C4-2B (cell line): ENCODE results near the gene DOCK3.
"Not testable (repeated sequence)": the region's sequence is repeated elsewhere in the genome, so short reads cannot be mapped to it uniquely, and the experiment has no call there.

ENCODE experiments used
- H3K27ac ChIP-seq: fragments of 450-650 bp; 2 replicates; pipeline ENCODE4 v1.5.1; 2017
- ZFX ChIP-seq: fragments of 450-650 bp; IDR thresholded peaks from 2 replicates; pipeline ENCODE4 v1.6.1; 2017
- TF ChIP-seq, protein P1 (sequence below): fragments of 450-650 bp; conservative IDR thresholded peaks from 2 replicates; pipeline ENCODE4 v1.5.1; 2017; ENCODE audit warnings: mild to moderate bottlenecking

Gene DOCK3

DNA sequence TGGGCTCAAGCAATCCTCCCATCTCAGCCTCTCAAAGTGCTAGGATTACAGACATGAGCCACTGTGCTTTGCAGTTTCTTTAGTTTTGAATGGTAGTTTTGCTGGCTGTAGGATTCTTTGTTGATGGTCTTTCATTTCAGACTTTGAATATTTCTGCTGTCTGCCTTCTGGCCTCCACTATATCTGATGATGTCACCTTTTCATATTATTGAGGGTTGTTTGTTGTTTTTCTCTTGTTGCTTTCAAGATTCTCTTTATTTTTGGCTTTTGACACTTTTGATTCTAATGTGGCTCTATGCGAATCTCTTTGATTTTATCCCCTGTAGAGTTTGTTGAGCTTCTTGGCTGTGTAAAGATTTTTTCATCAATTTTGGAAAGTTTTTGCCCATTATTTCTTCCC lies 631.4 kb downstream of the DOCK3 start:
- no peak overlapping the region for H3K27ac ChIP-seq
- TF ChIP-seq ZFX, result no peak
- TF ChIP-seq, protein P1, sequence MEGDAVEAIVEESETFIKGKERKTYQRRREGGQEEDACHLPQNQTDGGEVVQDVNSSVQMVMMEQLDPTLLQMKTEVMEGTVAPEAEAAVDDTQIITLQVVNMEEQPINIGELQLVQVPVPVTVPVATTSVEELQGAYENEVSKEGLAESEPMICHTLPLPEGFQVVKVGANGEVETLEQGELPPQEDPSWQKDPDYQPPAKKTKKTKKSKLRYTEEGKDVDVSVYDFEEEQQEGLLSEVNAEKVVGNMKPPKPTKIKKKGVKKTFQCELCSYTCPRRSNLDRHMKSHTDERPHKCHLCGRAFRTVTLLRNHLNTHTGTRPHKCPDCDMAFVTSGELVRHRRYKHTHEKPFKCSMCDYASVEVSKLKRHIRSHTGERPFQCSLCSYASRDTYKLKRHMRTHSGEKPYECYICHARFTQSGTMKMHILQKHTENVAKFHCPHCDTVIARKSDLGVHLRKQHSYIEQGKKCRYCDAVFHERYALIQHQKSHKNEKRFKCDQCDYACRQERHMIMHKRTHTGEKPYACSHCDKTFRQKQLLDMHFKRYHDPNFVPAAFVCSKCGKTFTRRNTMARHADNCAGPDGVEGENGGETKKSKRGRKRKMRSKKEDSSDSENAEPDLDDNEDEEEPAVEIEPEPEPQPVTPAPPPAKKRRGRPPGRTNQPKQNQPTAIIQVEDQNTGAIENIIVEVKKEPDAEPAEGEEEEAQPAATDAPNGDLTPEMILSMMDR, result no peak

DNA sequence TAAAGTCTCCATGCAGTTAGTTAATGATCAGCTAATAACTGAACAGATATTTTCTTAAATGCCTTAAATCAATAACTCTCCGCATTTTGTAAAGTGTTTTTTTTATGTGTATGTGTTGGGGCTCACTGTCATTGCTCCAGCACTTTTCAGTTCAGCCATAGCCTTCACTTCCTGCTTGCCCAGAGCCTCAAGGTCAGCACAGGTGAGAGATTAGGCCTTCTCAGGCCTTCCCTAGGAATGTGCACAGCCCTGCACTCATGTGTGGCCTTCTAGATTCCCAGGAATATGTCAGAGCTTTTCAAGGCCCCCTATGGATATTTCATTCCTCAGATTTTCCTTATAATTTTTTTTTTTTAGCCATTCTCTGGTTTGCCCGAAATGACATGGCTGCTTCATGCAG lies 632.7 kb downstream of the DOCK3 start:
- H3K27ac ChIP-seq, result no peak overlapping the region
- no peak for TF ChIP-seq ZFX
- TF ChIP-seq, protein P1, result no peak

DNA sequence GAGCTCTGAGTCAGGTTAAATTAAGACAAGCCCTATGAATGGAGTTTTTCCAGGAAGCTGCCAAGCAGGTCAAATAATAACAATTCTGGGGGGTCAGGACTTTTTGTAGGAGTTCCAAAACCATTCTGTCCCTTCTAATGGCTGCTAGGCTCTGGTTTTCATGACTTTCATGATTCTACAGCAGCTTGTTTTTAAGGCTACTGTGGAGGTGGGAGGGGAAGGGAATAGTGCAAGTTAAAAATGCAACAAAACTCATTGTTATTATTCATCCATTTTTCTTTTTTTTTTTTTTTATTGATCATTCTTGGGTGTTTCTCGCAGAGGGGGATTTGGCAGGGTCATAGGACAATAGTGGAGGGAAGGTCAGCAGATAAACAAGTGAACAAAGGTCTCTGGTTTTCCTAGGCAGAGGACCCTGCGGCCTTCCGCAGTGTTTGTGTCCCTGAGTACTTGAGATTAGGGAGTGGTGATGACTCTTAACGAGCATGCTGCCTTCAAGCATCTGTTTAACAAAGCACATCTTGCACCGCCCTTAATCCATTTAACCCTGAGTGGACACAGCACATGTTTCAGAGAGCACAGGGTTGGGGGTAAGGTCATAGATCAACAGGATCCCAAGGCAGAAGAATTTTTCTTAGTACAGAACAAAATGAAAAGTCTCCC lies 633.3 kb downstream of the DOCK3 start:
- not testable (repeated sequence) for H3K27ac ChIP-seq

DNA sequence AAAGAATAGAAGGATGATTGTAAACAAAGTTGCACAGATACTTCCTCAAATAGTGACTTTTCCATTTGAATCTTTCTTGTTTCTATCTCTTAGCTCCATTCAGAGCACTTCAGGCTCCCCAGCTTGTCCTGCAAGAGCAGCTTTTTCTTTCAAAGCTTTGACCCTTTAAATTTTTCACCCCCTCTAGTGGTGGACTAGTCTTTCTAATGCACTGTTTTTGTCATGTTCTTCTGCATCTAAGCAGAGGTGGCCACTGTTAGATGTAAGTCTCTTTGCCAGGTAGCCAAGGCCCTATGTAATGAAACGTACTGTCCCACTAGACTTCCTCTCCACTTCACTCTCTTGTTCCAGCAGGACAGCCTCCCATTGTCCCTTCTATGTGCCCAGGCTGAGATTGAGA lies 636.3 kb downstream of the DOCK3 start:
- TF ChIP-seq, protein P1, result peak; percentile 50
- TF ChIP-seq ZFX, result no peak
- H3K27ac ChIP-seq, result no peak overlapping the region

DNA sequence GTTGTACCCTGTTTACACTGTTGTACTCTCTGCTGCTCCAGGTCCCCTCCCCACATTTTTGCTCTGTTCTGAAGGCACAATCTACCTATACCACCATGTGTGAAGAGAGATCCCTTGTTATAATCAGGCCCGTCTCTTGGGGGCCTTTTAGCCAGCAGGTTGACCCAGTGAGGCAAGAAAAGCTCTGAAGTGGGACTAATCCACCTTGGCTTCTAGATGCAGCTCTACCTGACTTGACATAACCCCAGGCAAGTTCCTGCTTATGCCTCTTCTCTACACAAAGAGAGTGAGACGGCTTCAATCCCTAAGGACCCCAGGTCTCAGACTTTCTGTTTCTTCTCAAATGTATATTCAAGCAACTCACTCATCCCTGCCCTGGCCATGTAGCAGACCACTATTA lies 653.5 kb downstream of the DOCK3 start:
- TF ChIP-seq ZFX, result no peak
- TF ChIP-seq, protein P1, result no peak

DNA sequence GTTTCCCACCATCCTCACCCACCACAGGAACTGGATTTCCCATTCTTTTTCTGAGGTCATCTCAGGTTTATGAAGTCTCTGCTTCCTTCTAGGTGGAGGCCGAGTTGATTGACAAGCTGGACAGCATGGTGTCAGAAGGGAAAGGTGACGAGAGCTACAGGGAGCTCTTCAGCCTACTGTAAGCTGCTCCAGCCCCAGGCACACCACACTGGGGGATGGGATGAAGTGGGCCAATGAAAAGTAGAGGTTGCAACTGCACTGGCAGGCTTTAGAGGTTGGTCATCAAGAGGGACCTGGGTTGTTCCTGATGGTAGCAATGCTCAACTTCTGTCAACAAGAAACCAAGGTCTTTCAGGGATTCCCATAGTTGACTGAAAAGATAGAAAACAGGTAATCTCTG lies 655.3 kb downstream of the DOCK3 start:
- TF ChIP-seq ZFX, result no peak
- TF ChIP-seq, protein P1, result no peak
- H3K27ac ChIP-seq, result no peak overlapping the region

More for the DNA sequence above, 653.5 kb downstream of the DOCK3 start:
- no peak overlapping the region for H3K27ac ChIP-seq

DNA sequence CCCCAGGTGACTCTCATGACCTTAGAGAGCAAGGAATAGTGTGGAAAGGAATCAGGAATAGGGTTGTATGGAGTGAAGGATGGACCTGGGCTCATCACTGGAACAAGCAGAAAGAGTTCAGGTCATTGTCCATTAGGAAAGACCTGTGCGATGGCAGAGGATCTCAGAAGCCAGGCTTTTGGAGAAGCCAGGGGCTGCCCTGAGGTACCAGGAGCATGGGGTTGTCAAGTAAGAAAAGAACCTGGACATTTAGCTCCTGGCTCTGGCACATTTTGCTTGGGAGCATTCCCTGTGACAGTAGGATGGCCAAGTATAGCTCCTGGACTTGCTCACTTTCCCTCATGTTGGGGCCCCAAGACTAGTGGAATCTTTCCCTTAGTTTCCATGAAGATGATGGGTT lies 657.4 kb downstream of the DOCK3 start:
- H3K27ac ChIP-seq, result no peak overlapping the region
- TF ChIP-seq, protein P1, result no peak
- TF ChIP-seq ZFX, result no peak

DNA sequence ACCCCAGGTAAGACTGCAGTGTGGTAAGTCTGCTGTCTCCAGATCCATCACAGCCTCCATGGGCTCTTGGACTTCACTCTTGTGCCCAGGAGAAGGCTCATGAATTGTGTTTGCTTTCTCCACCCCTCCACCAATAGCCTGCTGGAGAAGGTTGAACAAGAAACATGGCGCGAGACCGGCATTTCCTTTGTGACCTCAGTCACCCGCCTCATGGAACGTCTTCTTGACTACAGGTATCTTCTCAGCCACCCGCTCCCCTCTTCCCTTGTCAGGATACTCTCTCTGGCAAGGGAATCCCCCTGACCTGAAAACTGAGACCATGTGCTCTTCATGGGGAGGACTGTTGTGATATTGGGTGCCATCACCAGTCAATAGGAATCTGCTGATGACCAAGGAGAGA lies 658.3 kb downstream of the DOCK3 start:
- no peak for TF ChIP-seq ZFX
- TF ChIP-seq, protein P1, result no peak
- no peak overlapping the region for H3K27ac ChIP-seq
